ENCODE measurements around the gene PPM1N. TPM values are rescaled to one million over a fixed set of nuclear protein-coding genes. Genes with fewer than 3 reads are reported as not detected.

Gene PPM1N
- total and polyA plus RNA-seq, 2 of the 4 experiments (the other 2 are of a cell fraction): 0.90 to 1.6 TPM

- no peak for TF ChIP-seq CTCF (conservative IDR thresholded peaks at IDR 0.05; ENCODE audit: low read depth, low read length)
Observed at GRCh38 chr19:45451131-45451849, 47.0 kb upstream of the PPM1N start (continued).

- intact Hi-C loops (cut with micrococcal nuclease): no loop called here
- Histone ChIP-seq H3K9me1 (ENCODE audit: insufficient read depth, low read length) (peaks cover 13% of the 10 kb centered on the region), H4K91ac (ENCODE audit: insufficient read depth, low read depth, low read length) (no peak overlapping the region), H3K9me3 (ENCODE audit: control insufficient read depth, insufficient read depth, low read length) (no peaks in the 10 kb centered on the region), H2AFZ (replicated peaks; ENCODE audit: low read length, poor library complexity) (no peak overlapping the region), H3K79me1 (ENCODE audit: low read depth in 1 of 2, low read length in 2 of 2) (peaks cover 0 to 24% of the 10 kb centered on the region in 2 experiments; a peak in 2 of 4 replicates), H2AK5ac (ENCODE audit: low read depth, low read length) (peak overlapping the region; percentile 38; the same call in 1 of the 2 replicates), H4K20me1 (ENCODE audit: insufficient read depth, low read length) (peaks cover 8% of the 10 kb centered on the region), H3K9ac (ENCODE audit: low read depth, low read length) (no peak overlapping the region), H3K18ac (ENCODE audit: low read depth, low read length) (no peak overlapping the region), H3K56ac (ENCODE audit: extremely low read depth, insufficient read depth, low read length) (no peak overlapping the region), H3K4me1 (ENCODE audit: control insufficient read depth, insufficient read depth, low read length) (peaks cover 13% of the 10 kb centered on the region), H2BK15ac (ENCODE audit: low read depth, low read length) (no peak overlapping the region), H4K8ac (ENCODE audit: low read depth in 2 of 2, low read length in 2 of 2) (no peak overlapping the region), H2BK120ac (ENCODE audit: low read depth, low read length) (no peak overlapping the region), H2AK9ac (replicated peaks; ENCODE audit: low read depth, low read length, poor library complexity) (no peak overlapping the region), H3K14ac (replicated peaks; ENCODE audit: low read depth, low read length) (no peak overlapping the region), H3K27me3 (ENCODE audit: control insufficient read depth, insufficient read depth, low read length) (no peaks in the 10 kb centered on the region), H2BK5ac (ENCODE audit: low read depth, low read length, poor library complexity, severe bottlenecking) (no peak overlapping the region), H4K5ac (ENCODE audit: low read depth, low read length) (no peak overlapping the region), H3K4me3 (ENCODE audit: insufficient read depth, low read depth, low read length) (no peak overlapping the region), H3K27ac (ENCODE audit: insufficient read depth, low read length) (no peak overlapping the region), H3K36me3 (ENCODE audit: control insufficient read depth, insufficient read depth, low read length) (no peaks in the 10 kb centered on the region), H3K4ac (ENCODE audit: low read depth, low read length) (no peak overlapping the region), H3K4me2 (ENCODE audit: low read depth, low read length) (no peak overlapping the region), H2BK20ac (ENCODE audit: low read depth, low read length) (no peak overlapping the region), H3K23ac (ENCODE audit: low read depth, low read length) (peak overlapping the region; percentile 53; the same call in 1 of the 2 replicates)
- dilution Hi-C loops (cut with HindIII; ENCODE audit: low sequenced_read_pairs, unreplicated experiment): no loop called here
- in situ Hi-C loops (cut with MboI; ENCODE audit: low sequenced_read_pairs): no loop called here
- BruUV-seq (replicated peaks): no TSS peak
- CTCF ChIA-PET: interaction anchor here (0.8 kb wide), 1 partner anchor 13 kb away, joined by 4 read pairs; no protein-coding TSS in a partner anchor
- WGBS, 2 experiments (ENCODE audit: extremely low coverage in 2 of 2, insufficient read length in 1 of 2): 90% methylated on average over 7 of the region's 12 CpGs; no CpG with 5 or more reads in 1 of the 2 experiments
- DNase-seq: no peak
- ATAC-seq (ENCODE audit: low read depth): no peak
- POLR2A ChIA-PET (ENCODE audit: unreplicated experiment): no interaction called here
- no peak for TF ChIP-seq MAZ (IDR thresholded peaks at IDR 0.05; ENCODE audit: borderline replicate concordance, low read depth, low read length)
- no peak for TF ChIP-seq MXI1 (IDR thresholded peaks at IDR 0.05; ENCODE audit: borderline replicate concordance, low read depth, low read length)
- no peak for TF ChIP-seq CTCF (conservative IDR thresholded peaks at IDR 0.05; ENCODE audit: low read depth, low read length)
- no peak for TF ChIP-seq FOS (IDR thresholded peaks at IDR 0.05; ENCODE audit: low read depth, low read length)
- no peak for TF ChIP-seq POLR2A (IDR thresholded peaks at IDR 0.05; ENCODE audit: low read depth, low read length)
- no peak for TF ChIP-seq BHLHE40 (IDR thresholded peaks at IDR 0.05; ENCODE audit: low read depth, low read length)
- TF ChIP-seq RFX5 (IDR thresholded peaks at IDR 0.05; ENCODE audit: low read depth, low read length): no peak
- TF ChIP-seq RCOR1 (IDR thresholded peaks at IDR 0.05; ENCODE audit: insufficient replicate concordance, low read length): no peak
- TF ChIP-seq CEBPB (IDR thresholded peaks at IDR 0.05; ENCODE audit: low read depth, low read length): no peak
- TF ChIP-seq CHD1 (IDR thresholded peaks at IDR 0.05; ENCODE audit: low read depth, low read length): no peak
Observed at GRCh38 chr19:45451850-45452387, 46.3 kb upstream of the PPM1N start.
